Loucy (cell line): ENCODE measurements around the gene KIAA1549.

Experiments
- H2AFZ ChIP-seq: fragments of 200-600 bp; sonication (generic); 2 replicates; pipeline ENCODE4 v1.6.0; 2016; ENCODE audit warnings: antibody characterized with exemption, mild to moderate bottlenecking, low read length, moderate library complexity
- H3F3A ChIP-seq: fragments of 200-600 bp; 2 replicates; pipeline ENCODE4 v1.6.0; 2016; ENCODE audit warnings: antibody characterized with exemption, low read depth, mild to moderate bottlenecking
- H3K27me3 ChIP-seq: fragments of 200-600 bp; sonication (generic); 2 replicates; pipeline ENCODE4 v1.6.1; 2014; ENCODE audit warnings: low read length, mild to moderate bottlenecking; ENCODE audit not compliant: insufficient read depth, poor library complexity, severe bottlenecking
- H3K36me3 ChIP-seq: fragments of 200-600 bp; sonication (generic); 2 replicates; pipeline ENCODE4 v1.6.1; 2016; ENCODE audit warnings: low read length; ENCODE audit not compliant: insufficient read depth
- H3K4me1 ChIP-seq: fragments of 200-600 bp; sonication (generic); 2 replicates; pipeline ENCODE4 v1.5.1; 2014; ENCODE audit warnings: low read length, mild to moderate bottlenecking; ENCODE audit not compliant: insufficient read depth, poor library complexity, severe bottlenecking
- H3K4me2 ChIP-seq: fragments of 200-600 bp; sonication (generic); 2 replicates; pipeline ENCODE4 v1.6.0; 2014; ENCODE audit warnings: antibody characterized with exemption, low read length, low read depth, mild to moderate bottlenecking; ENCODE audit not compliant: poor library complexity, severe bottlenecking
- H3K4me3 ChIP-seq: fragments of 200-600 bp; sonication (generic); 2 replicates; pipeline ENCODE4 v1.5.1; 2014; ENCODE audit warnings: low read length, mild to moderate bottlenecking, mixed read lengths; ENCODE audit not compliant: poor library complexity, severe bottlenecking
- H3K79me2 ChIP-seq: fragments of 200-600 bp; sonication (generic); 2 replicates; pipeline ENCODE4 v1.6.1; 2014; ENCODE audit warnings: low read length; ENCODE audit not compliant: insufficient read depth
- H3K9ac ChIP-seq: fragments of 200-600 bp; sonication (generic); 2 replicates; pipeline ENCODE4 v1.6.0; 2014; ENCODE audit warnings: mild to moderate bottlenecking, low read depth, low read length, moderate library complexity; ENCODE audit not compliant: poor library complexity, severe bottlenecking
- H3K9me2 ChIP-seq: fragments of 200-600 bp; sonication (generic); replicated peaks from 2 replicates; pipeline ENCODE4 v1.6.1; 2016; ENCODE audit warnings: low read depth, low read length, mixed read lengths
- H3K9me3 ChIP-seq: fragments of 200-600 bp; sonication (generic); 2 replicates; pipeline ENCODE4 v1.6.1; 2014; ENCODE audit warnings: mild to moderate bottlenecking, antibody characterized with exemption, low read length, low read depth; ENCODE audit not compliant: insufficient read depth
- H4K20me1 ChIP-seq: fragments of 200-600 bp; sonication (generic); 2 replicates; pipeline ENCODE4 v1.6.0; 2014; ENCODE audit warnings: antibody characterized with exemption, low read length, mild to moderate bottlenecking; ENCODE audit not compliant: insufficient read depth, poor library complexity, severe bottlenecking
- CTCF ChIP-seq: fragments of 200-600 bp; sonication (generic); conservative IDR thresholded peaks from 2 replicates; pipeline ENCODE4 v1.5.1; 2014; ENCODE audit warnings: mild to moderate bottlenecking, antibody characterized with exemption, low read length
- EZH2phosphoT487 ChIP-seq: fragments of 200-600 bp; IDR thresholded peaks from 2 replicates; pipeline ENCODE4 v1.6.1; 2018; ENCODE audit warnings: antibody characterized with exemption, mild to moderate bottlenecking, moderate library complexity, borderline replicate concordance

Gene KIAA1549

DNA sequence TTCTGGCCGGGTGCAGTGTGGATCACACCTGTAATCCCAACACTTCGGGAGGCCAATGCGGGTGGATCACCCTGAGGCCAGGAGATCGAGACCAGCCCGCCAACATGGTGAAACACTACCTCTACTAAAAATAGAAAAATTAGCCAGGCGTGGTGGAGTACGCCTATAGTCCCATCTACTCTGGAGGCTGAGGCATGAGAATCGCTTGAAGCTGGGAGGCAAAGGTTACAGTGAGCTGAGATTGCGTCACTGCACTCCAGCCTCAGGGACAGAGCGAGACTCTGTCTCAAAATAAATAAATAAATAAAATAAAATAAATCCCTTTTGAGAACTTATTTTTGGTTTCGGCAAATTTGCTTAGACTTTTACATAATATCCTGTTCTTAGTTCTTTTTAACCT lies 151.9 kb downstream of the KIAA1549 start:
- H3K79me2 ChIP-seq = no peaks in the 10 kb centered on the region
- no peak overlapping the region for H3K9ac ChIP-seq
- no peaks in the 10 kb centered on the region for H3K4me1 ChIP-seq
- no peaks in the 10 kb centered on the region for H3K9me3 ChIP-seq
- no peaks in the 10 kb centered on the region for H3K36me3 ChIP-seq
- no peaks in the 10 kb centered on the region for H3K9me2 ChIP-seq
- H4K20me1 ChIP-seq = no peaks in the 10 kb centered on the region
- TF ChIP-seq CTCF (no peak), EZH2phosphoT487 (no peak)
- no peak overlapping the region for H3K4me2 ChIP-seq
- no peaks in the 10 kb centered on the region for H3F3A ChIP-seq
- no peak overlapping the region for H2AFZ ChIP-seq
- no peaks in the 10 kb centered on the region for H3K27me3 ChIP-seq
- H3K4me3 ChIP-seq = no peak overlapping the region

DNA sequence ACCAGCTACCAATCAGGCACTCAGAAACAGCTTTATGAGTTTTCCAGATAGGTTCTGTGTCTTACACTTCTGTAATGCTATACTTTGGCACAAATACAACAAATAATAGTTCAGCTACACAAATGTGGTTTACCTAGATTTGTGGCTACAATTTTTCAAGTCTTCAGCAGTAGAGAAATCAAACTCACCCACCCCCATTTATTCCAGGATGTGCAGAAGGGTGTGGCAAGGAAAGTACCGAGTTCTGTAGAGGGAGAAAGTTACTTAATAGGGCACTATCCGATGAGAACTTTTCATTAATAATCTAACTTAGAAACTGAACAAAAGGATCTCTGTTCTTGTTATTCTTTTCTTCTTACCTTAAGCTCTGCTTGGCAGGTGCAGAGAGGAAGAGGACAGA lies 152.9 kb downstream of the KIAA1549 start:
- Histone ChIP-seq H3K36me3 (no peaks in the 10 kb centered on the region), H4K20me1 (no peaks in the 10 kb centered on the region), H3K4me3 (no peak overlapping the region), H3K27me3 (no peaks in the 10 kb centered on the region), H2AFZ (no peak overlapping the region), H3K79me2 (no peaks in the 10 kb centered on the region), H3F3A (no peaks in the 10 kb centered on the region), H3K9me2 (no peaks in the 10 kb centered on the region), H3K9me3 (no peaks in the 10 kb centered on the region), H3K9ac (no peak overlapping the region), H3K4me1 (no peaks in the 10 kb centered on the region), H3K4me2 (no peak overlapping the region)
- TF ChIP-seq CTCF (no peak), EZH2phosphoT487 (no peak)

DNA sequence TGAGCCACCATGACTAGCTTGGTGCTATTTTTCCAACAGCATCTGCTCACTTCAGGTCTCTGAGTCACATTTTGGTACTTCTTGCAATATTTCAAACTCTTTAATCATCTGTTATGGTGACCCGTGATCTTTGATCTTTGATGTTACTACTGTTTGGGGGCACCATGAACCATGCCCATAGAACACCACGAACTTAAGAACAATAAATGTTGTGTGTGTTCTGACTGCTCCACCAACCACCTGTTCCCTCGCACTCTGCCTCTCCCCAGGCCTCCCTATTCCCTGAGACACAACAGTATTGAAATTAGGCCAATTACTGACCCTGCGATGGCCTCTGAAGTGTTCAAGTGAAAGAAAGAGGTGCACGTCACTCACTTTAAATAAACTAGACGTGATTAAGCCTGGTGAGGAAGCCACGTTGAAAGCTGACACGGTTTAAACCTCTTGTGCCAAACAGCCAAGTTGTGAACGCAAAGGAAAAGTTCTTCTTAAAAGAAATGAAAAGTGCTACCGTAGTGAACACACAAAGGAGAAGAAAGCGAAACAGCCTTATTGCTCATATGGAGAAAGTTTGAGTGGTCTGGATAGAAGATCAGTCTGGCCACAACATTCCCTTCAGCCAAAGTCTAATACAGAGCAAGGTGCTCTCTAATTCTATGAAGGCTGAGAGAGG lies 156.0 kb downstream of the KIAA1549 start:
- H4K20me1 ChIP-seq = no peaks in the 10 kb centered on the region
- H3K4me3 ChIP-seq = no peak overlapping the region
- no peak overlapping the region for H3K4me2 ChIP-seq
- H3K9me2 ChIP-seq = no peaks in the 10 kb centered on the region
- no peaks in the 10 kb centered on the region for H3F3A ChIP-seq
- no peaks in the 10 kb centered on the region for H3K79me2 ChIP-seq
- H3K9me3 ChIP-seq = no peaks in the 10 kb centered on the region
- no peaks in the 10 kb centered on the region for H3K36me3 ChIP-seq
- H3K9ac ChIP-seq = no peak overlapping the region
- TF ChIP-seq EZH2phosphoT487 = no peak
- no peak for TF ChIP-seq CTCF
- no peaks in the 10 kb centered on the region for H3K27me3 ChIP-seq
- no peaks in the 10 kb centered on the region for H3K4me1 ChIP-seq
- no peak overlapping the region for H2AFZ ChIP-seq
